NCI-H526 (cell line): ENCODE measurements around the gene FAM120A.
A peak's percentile ranks its signal among the peaks of the same experiment; 100 is the strongest.

Experiments
- DNase-seq, 2 experiments: peaks; one replicate each; lab custom pipeline; 2025; lab: John Stamatoyannopoulos, UW

Gene FAM120A

DNA sequence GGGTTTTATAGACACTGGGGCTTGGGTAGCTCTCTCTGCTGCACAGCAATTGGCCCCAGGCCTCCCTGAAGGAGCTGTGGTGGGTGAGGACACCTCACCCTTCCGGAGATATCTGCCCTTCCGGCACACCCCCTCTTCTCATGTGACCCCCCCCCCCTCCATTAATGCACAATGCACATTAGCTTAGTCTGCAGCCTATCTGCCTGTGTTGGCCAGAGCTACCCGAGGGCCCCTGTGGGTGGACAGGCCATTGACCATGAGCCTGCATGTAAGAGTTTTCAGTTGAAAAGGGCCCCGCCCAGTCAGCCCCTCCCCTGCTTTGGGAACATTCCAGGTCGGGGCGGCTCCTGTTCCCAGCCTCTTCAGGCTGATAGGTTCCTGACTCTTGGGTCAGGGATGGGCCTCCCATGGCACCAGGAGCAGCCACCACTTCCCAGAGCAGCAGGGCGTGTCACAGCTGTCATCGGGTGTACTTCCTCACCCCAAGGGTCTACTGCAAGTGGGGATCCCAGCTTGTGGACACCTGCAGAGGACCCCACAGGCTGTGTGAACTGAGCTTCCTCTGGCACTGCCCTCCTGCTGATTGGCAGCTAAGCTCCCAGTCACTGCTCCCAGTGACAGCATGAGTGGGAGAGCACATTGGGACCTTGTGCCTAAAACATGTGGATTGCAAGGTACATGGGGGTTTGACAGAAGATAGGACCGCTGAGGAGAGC is 142.7 kb downstream of the FAM120A start:
- DNase-seq = no peak

GRCh38 chr9:93595461-93595860 is 144.0 kb downstream of the FAM120A start:
- DNase-seq = peak; percentile 1 to 64

GRCh38 chr9:93595861-93596365 is 144.4 kb downstream of the FAM120A start:
- DNase-seq = no peak

DNA sequence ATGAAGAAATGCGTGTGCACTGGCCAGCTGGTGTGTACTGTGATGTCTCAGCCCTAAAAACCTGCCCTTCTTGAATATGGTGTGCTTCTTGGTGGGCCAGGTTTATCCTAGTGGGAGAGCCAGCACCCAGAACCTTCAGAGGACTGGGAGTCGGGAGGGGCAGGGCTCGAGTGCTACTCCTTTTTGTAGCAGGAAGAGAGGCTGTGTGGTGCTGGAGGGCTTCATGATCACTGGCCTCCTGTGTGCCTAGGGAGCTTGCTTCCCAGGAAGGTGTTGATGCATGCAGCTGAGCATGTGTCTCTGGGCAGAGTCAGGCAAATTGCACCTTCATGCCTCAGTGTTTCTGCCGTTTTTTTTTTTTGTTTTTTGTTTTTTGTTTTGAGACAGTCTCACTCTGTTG is 144.9 kb downstream of the FAM120A start:
- DNase-seq = no peak

DNA sequence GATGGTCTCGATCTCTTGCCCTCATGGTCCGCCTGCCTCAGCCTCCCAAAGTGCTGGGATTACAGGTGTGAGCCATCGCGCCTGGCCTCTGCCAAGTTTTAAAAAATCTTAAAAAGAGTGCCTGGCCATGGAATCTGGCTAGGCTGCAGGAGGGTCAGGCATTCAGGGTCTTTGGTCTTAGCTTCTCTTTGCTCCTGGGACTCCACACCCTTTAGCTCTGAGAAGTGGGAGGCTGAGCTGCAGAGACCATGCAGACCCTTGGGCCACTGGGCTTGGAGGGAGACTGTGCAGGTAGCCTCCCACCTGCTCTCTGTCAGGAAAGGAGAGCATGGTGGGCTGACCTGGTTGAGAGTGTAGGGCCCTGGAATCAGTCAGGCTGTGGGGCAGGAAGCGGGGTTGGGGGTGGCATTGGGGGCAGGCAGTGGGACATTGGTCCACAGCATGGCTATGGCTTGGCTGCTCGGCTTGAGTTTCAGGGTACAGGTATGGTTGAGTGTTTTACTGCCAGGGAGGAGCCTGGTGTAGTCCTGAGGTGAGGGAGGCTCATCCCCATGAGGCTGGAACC is 145.7 kb downstream of the FAM120A start:
- DNase-seq = no peak

- DNase-seq = no peak
These were observed 146.6 kb downstream of the FAM120A start for GRCh38 chr9:93597871-93598646.

DNA sequence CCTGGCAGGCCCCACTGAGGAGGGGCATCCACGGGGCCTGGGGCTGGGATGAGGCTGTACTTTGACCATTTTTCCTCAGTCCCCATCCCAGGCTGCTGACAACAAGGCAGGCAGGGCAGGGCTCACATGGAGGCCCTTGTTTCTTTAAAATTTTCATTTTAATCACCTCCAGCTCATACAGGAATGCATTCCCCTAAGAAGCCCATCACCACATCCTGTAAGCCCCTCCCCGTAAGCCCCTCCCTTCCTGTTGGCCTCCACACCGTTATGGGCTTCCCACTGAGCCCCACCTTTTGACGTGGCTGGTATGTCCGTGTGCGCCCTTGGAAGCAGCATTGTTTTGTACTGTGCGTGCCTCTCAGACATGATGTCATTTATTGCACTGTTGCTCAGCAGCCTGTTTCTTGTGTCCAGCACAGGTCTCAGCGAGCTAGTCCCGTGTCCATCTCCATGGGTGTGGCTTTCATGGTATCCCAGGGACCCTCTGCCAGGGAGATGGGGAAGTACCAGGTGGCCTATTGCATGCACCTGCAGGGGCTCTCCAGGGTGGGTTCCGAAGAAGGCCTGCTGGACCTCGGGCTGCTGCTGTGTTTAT is 147.3 kb downstream of the FAM120A start:
- DNase-seq = no peak

DNA sequence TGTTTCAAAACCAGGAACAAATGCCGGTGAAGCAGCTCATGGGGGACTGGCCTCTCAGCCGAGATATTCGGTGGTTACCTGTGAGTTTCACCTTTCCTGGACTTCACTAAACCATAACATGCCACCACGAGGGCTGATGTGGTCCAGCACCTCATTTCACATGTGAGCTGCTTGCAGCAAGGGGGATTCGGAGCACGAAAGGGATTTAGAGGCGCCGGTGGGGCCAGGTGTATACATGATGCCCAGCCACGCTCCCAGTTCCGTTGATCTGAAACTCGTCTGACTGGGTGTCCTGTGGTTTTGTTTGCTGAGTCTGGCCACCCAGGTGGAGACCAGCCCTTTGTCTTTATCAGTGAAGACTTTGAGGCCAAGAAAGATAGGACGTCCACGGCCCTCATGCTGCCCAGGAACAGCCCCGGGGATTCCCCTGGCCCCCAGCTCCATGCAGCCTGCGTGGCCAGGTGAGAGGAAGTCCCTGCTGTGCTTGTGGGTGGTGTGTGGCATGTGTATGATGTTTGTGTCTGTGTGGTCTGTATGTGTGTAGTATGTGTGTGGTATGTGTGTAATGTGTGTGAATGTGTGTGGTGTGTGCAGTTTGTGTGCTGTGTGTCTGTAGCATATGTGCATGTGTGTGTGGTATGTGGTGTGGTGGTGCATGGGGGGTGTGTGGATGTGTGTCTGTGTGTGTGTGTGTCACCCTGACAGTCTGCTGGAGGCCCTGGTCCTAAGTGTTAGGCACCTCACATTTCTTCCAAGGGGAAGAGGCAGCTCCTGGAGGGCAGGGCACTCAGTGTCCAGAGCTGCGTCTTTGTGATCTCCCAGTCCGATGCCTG is 148.3 kb downstream of the FAM120A start:
- DNase-seq = peak in 1 of 2 experiments; percentile 58

- peak; percentile 50 to 81 for DNase-seq
These were observed 149.0 kb downstream of the FAM120A start for GRCh38 chr9:93600504-93600903.

GRCh38 chr9:93601063-93601462 is 149.6 kb downstream of the FAM120A start:
- no peak for DNase-seq

GRCh38 chr9:93601666-93602065 is 150.2 kb downstream of the FAM120A start:
- DNase-seq = peak in 1 of 2 experiments; percentile 40

DNA sequence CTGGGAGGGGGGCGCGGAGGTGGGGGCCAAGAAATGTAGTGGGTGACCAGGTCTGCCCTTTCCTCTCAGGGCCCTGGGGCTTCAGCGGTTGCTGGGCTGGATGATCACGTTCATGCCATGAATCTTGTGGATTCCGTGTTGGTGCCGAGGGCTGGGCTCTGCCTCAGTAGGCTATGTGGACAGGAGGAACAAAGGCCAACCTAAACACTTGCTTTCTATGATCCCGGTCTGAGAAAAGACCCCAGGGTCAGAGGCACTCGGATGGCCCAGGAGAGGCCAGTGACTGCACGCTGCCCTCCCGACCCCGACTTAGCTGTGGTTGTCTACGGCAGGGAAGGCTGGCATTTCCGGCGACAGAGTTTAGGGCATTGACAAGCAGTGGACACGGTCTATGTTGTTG is 151.5 kb downstream of the FAM120A start:
- no peak for DNase-seq

DNA sequence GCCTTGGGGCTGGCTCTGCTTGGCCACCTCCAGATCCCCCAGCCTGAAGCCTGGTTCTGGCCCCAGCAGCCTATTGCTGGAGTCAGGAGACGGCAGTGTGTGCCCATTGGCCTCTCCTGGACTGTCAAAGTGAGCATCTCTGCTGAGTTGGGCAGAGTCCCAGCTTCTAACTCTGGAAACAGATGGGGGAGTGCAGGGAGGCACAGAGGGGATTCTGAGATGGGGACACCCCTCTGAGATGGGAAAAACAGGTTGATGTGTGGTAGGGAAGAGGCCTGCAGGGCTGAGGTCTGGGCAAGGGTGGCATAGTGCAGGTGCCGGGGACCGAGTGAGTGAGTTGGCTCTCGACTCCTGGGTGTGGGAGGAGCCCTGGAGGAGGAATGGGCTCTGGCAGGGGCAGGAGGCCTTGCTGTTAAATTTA is 152.4 kb downstream of the FAM120A start:
- no peak for DNase-seq

- DNase-seq = no peak
These were observed 154.7 kb downstream of the FAM120A start for GRCh38 chr9:93606187-93606586.

DNA sequence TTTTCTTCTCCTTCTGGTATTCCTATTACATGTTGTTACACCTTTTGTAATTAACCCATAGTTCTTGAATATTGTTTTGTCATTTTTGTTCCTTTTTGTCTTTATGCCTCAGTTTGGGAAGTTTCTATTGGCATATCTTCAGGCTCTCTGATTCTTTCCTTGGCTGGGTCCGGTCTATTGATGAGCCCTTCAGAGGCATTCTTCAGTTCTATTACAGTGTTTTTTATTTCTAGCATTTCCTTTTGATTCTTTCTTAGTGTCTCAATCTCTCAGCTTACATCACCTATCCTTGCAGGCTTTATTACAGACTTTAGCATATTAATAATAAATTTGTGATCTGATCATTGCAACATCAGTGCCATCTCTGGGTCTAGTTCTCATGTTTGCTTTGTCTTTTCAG is 158.7 kb downstream of the FAM120A start:
- no peak for DNase-seq

DNA sequence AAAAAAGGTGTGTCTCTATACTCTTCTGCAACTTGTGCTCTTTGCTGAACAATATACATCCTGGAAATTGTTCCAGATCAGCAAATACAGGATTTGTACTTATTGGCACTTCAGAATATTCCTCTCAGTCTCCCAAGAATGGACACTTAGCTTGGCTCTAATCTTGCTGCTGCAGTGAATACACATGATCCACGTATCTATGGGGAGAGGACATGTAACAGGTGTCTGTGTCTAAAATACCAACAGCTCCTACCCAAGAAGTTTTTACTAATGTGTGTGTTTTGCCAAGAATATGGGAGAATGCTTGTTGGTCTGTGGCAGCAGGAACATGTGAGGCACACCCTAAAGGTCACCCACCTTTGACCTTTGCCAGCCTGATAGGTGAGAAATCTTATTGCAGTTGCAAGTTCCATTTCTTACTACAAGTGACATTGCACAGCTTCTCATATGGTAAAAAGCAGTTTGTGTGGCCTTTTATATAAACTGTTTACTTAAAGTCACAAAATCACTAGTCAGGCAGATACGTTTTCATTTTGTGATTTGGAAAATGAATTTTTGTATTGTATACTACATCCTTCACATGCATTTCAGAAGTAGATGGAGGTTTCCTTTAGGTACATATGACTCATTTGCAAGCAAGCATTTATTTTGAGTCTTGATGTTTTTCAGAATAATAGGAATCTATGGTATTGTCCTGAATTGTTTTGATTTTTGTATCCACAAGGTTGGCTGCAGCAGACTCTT is 160.7 kb downstream of the FAM120A start:
- DNase-seq = no peak

DNA sequence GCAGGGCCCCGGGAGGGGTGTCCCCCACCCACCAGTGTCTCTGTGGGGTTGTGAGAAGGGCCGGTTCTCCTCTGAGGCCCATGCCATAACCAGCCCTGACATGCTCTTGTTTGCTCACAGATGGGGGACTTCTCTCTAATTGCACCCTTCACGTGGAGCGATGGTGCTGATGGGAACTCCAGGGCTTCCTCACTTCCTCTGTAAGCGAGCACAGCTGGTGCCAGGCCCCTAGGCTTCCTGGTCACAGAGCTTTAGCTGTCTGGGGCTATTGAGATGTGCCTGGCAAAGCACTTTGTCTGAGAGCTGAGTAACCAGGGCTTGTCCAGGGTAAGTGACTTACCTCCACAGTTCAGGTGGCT is 161.3 kb downstream of the FAM120A start:
- no peak for DNase-seq

DNA sequence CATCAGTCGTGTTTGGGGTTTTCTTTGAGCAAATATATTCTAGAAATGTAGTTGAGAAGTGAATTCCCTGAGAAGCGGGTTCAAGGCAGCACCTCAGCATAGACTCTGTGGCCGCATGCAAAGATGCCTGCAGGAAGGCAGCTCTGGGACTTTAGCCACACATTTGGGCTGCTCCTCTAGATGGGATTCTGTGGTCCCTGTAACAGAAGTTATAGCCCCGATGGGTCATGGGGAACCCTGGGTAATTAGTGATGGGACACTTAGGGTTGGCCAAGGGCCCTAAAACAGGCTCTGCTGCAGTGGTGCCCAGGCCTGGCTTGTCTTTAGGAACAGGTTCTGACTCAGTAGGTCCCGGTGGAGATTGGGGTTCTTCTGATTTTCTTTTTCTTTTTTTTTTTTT is 161.7 kb downstream of the FAM120A start:
- DNase-seq = no peak

- DNase-seq = no peak
These were observed 162.3 kb downstream of the FAM120A start for GRCh38 chr9:93613791-93614190.

- DNase-seq = no peak
These were observed 163.5 kb downstream of the FAM120A start for GRCh38 chr9:93614830-93615468.
